ENCODE results near the gene AFG1L. TPM values are rescaled to one million over a fixed set of nuclear protein-coding genes. Genes with fewer than 3 reads are reported as not detected.
A peak's percentile ranks its signal among the peaks of the same experiment; 100 is the strongest.

The AFG1L gene
- total RNA-seq, 1 donor, result 4.0 TPM

- Histone ChIP-seq H2AFZ (ENCODE audit: low read length) (no peak overlapping the region), H3K27ac (ENCODE audit: low read depth, low read length) (no peak overlapping the region), H3K4me1 (ENCODE audit: insufficient read depth, low read length) (no peaks in the 10 kb centered on the region), H3K79me2 (ENCODE audit: insufficient read depth, low read length) (no peaks in the 10 kb centered on the region), H3K36me3 (ENCODE audit: insufficient read depth, low read length) (no peaks in the 10 kb centered on the region), H4K20me1 (ENCODE audit: insufficient read depth, low read length) (no peaks in the 10 kb centered on the region), H3K27me3 (ENCODE audit: insufficient read depth, low read length) (no peaks in the 10 kb centered on the region), H3K4me2 (ENCODE audit: insufficient read depth, low read length) (no peak overlapping the region), H3K9me3 (ENCODE audit: low read depth, low read length) (no peaks in the 10 kb centered on the region), H3K4me3 (ENCODE audit: insufficient read depth, low read length) (no peak overlapping the region)
- TF ChIP-seq CTCF (IDR thresholded peaks at IDR 0.05; ENCODE audit: extremely low read depth, low read depth, low read length), result no peak
- DNase-seq (ENCODE audit: insufficient read length, low spot score, missing footprints), result peak; percentile 56
Observed at GRCh38 chr6:108510461-108511319, 215.8 kb downstream of the AFG1L start.

- H3K36me3 ChIP-seq (ENCODE audit: insufficient read depth, low read length), result no peaks in the 10 kb centered on the region
- H3K27me3 ChIP-seq (ENCODE audit: insufficient read depth, low read length), result no peaks in the 10 kb centered on the region
- H3K79me2 ChIP-seq (ENCODE audit: insufficient read depth, low read length), result no peaks in the 10 kb centered on the region
- no peak overlapping the region for H3K4me3 ChIP-seq (ENCODE audit: insufficient read depth, low read length)
- H4K20me1 ChIP-seq (ENCODE audit: insufficient read depth, low read length), result no peaks in the 10 kb centered on the region
- no peaks in the 10 kb centered on the region for H3K4me1 ChIP-seq (ENCODE audit: insufficient read depth, low read length)
- no peak overlapping the region for H2AFZ ChIP-seq (ENCODE audit: low read length)
- no peak for DNase-seq (ENCODE audit: insufficient read length, low spot score, missing footprints)
- peak; percentile 66 for TF ChIP-seq CTCF (IDR thresholded peaks at IDR 0.05; ENCODE audit: extremely low read depth, low read depth, low read length)
- H3K27ac ChIP-seq (ENCODE audit: low read depth, low read length), result no peak overlapping the region
- H3K4me2 ChIP-seq (ENCODE audit: insufficient read depth, low read length), result no peak overlapping the region
- no peaks in the 10 kb centered on the region for H3K9me3 ChIP-seq (ENCODE audit: low read depth, low read length)
Observed at GRCh38 chr6:108518714-108519576, 224.1 kb downstream of the AFG1L start.

- Histone ChIP-seq H3K4me1 (ENCODE audit: insufficient read depth, low read length) (no peaks in the 10 kb centered on the region), H3K27me3 (ENCODE audit: insufficient read depth, low read length) (no peaks in the 10 kb centered on the region), H3K27ac (ENCODE audit: low read depth, low read length) (no peak overlapping the region), H3K9me3 (ENCODE audit: low read depth, low read length) (no peaks in the 10 kb centered on the region), H2AFZ (ENCODE audit: low read length) (no peak overlapping the region), H4K20me1 (ENCODE audit: insufficient read depth, low read length) (no peaks in the 10 kb centered on the region), H3K4me3 (ENCODE audit: insufficient read depth, low read length) (no peak overlapping the region), H3K4me2 (ENCODE audit: insufficient read depth, low read length) (no peak overlapping the region), H3K79me2 (ENCODE audit: insufficient read depth, low read length) (no peaks in the 10 kb centered on the region), H3K36me3 (ENCODE audit: insufficient read depth, low read length) (no peaks in the 10 kb centered on the region)
- no peak for TF ChIP-seq CTCF (IDR thresholded peaks at IDR 0.05; ENCODE audit: extremely low read depth, low read depth, low read length)
- no peak for DNase-seq (ENCODE audit: insufficient read length, low spot score, missing footprints)
Observed at GRCh38 chr6:108521616-108522107, 226.8 kb downstream of the AFG1L start.

- no peak overlapping the region for H3K4me3 ChIP-seq (ENCODE audit: insufficient read depth, low read length)
- no peaks in the 10 kb centered on the region for H3K36me3 ChIP-seq (ENCODE audit: insufficient read depth, low read length)
- H3K79me2 ChIP-seq (ENCODE audit: insufficient read depth, low read length), result no peaks in the 10 kb centered on the region
- no peaks in the 10 kb centered on the region for H3K27me3 ChIP-seq (ENCODE audit: insufficient read depth, low read length)
- H3K4me2 ChIP-seq (ENCODE audit: insufficient read depth, low read length), result no peak overlapping the region
- DNase-seq (ENCODE audit: insufficient read length, low spot score, missing footprints), result no peak
- no peak overlapping the region for H3K27ac ChIP-seq (ENCODE audit: low read depth, low read length)
- H2AFZ ChIP-seq (ENCODE audit: low read length), result no peak overlapping the region
- H3K9me3 ChIP-seq (ENCODE audit: low read depth, low read length), result no peaks in the 10 kb centered on the region
- no peaks in the 10 kb centered on the region for H4K20me1 ChIP-seq (ENCODE audit: insufficient read depth, low read length)
- no peaks in the 10 kb centered on the region for H3K4me1 ChIP-seq (ENCODE audit: insufficient read depth, low read length)
- no peak for TF ChIP-seq CTCF (IDR thresholded peaks at IDR 0.05; ENCODE audit: extremely low read depth, low read depth, low read length)
Observed at GRCh38 chr6:108523697-108524096, 228.8 kb downstream of the AFG1L start.
